Subcutaneous adipose tissue (tissue), 4 donors: Measurements from ENCODE around the gene P2RX1. TPM values are rescaled to one million over a fixed set of nuclear protein-coding genes. Genes with fewer than 3 reads are reported as not detected.

Source experiments
- CTCF ChIP-seq: fragments of 450-650 bp; IDR thresholded peaks from one replicate; pipeline ENCODE4 v1.5.1; 2016; ENCODE audit warnings: low read depth, mild to moderate bottlenecking, control low read depth, antibody characterized with exemption, moderate library complexity
- total RNA-seq, 4 donors: library from RNA; depleted of rRNA; stranded (reverse); fragments of >200 nt; gene quantifications; one replicate each; pipeline ENCODE4 v1.1.0, GENCODE V29; 2016

Gene P2RX1
- total RNA-seq, 4 donors from 2014 or later: 0.94 to 9.3 (median 1.8) TPM

GRCh38 chr17:3907483-3908216 is 8.6 kb downstream of the P2RX1 start:
- TF ChIP-seq CTCF: no peak

GRCh38 chr17:3906881-3907280 is 9.4 kb downstream of the P2RX1 start:
- TF ChIP-seq CTCF: no peak

GRCh38 chr17:3905017-3905520 is 11.2 kb downstream of the P2RX1 start:
- TF ChIP-seq CTCF: no peak

GRCh38 chr17:3904501-3904900 is 11.8 kb downstream of the P2RX1 start:
- no peak for TF ChIP-seq CTCF

- no peak for TF ChIP-seq CTCF
Observed at GRCh38 chr17:3903881-3904290, 12.4 kb downstream of the P2RX1 start.

- TF ChIP-seq CTCF: no peak
Observed at GRCh38 chr17:3903051-3903825, 13.0 kb downstream of the P2RX1 start.

- TF ChIP-seq CTCF: no peak
Observed at GRCh38 chr17:3900646-3901045, 15.6 kb downstream of the P2RX1 start.
